CD4-positive, alpha-beta T cell (primary cell): ENCODE data around the gene CD109. TPM values are rescaled to one million over a fixed set of nuclear protein-coding genes. Genes with fewer than 3 reads are reported as not detected.

Source experiments
- ATAC-seq: fragments of 200-7000 bp; cut with Tn5 transposase; one replicate; pipeline ENCODE4 v1.10.0; 2022; ENCODE audit warnings: mild to moderate bottlenecking; ENCODE audit not compliant: poor library complexity
- CTCF ChIA-PET: fragments of 350-600 bp; sonication (Branson Sonifier 250); formaldehyde crosslinking; loops from one replicate; lab custom pipeline; 2021; ENCODE audit warnings: antibody characterized with exemption, inconsistent platforms; lab: Charles Lee
- POLR2A ChIA-PET: fragments of 350-600 bp; sonication (Branson Sonifier 250); formaldehyde crosslinking; loops from one replicate; lab custom pipeline; 2021; ENCODE audit warnings: antibody characterized with exemption, inconsistent platforms; lab: Charles Lee
- DNase-seq, 14 experiments: peaks; one replicate each; pipeline ENCODE4 v3.0.0-alpha.2; 2013 to 2020; ENCODE audit warnings: mixed read lengths in 2 of 14
- H3K27ac ChIP-seq, 2 donors: one replicate each; pipeline versions ENCODE4 v1.5.1 to v1.7.0; 2013; ENCODE audit warnings: low read length in 2 of 2, low read depth in 1 of 2, mild to moderate bottlenecking in 1 of 2
- H3K27me3 ChIP-seq, 2 experiments: 1 replicate in 1 of 2; 2 replicates in 1 of 2; pipeline versions ENCODE4 v1.6.1 to v1.7.0; 2013; ENCODE audit warnings: low read length in 2 of 2, control low read depth in 1 of 2, mild to moderate bottlenecking in 1 of 2, moderate library complexity in 1 of 2; ENCODE audit not compliant: insufficient read depth in 2 of 2, control insufficient read depth in 1 of 2
- H3K36me3 ChIP-seq: one replicate; pipeline ENCODE4 v1.6.1; 2013; ENCODE audit warnings: low read length, control low read depth; ENCODE audit not compliant: insufficient read depth
- H3K4me1 ChIP-seq: one replicate; pipeline ENCODE4 v1.6.1; 2013; ENCODE audit warnings: low read length, control low read depth; ENCODE audit not compliant: insufficient read depth
- H3K4me3 ChIP-seq: one replicate; pipeline ENCODE4 v1.5.1; 2013; ENCODE audit warnings: mild to moderate bottlenecking, low read length, moderate library complexity
- H3K9me3 ChIP-seq, 2 experiments: 1 replicate in 1 of 2; 2 replicates in 1 of 2; pipeline versions ENCODE4 v1.6.1 to v1.7.0; 2013; ENCODE audit warnings: low read length in 2 of 2, mild to moderate bottlenecking in 2 of 2, control low read depth in 1 of 2, moderate library complexity in 1 of 2; ENCODE audit not compliant: control insufficient read depth in 1 of 2, insufficient read depth in 1 of 2
- H3K27ac Mint-ChIP-seq: one replicate; pipeline ENCODE4 v1.8.0; 2020; ENCODE audit warnings: mixed read lengths
- H3K27me3 Mint-ChIP-seq: one replicate; pipeline ENCODE4 v1.8.0; 2021; ENCODE audit warnings: mixed read lengths
- H3K36me3 Mint-ChIP-seq: one replicate; pipeline ENCODE4 v1.8.0; 2021; ENCODE audit warnings: low read depth, mixed read lengths
- H3K4me1 Mint-ChIP-seq: one replicate; pipeline ENCODE4 v1.8.0; 2021; ENCODE audit warnings: low read depth, mixed read lengths
- H3K4me3 Mint-ChIP-seq: one replicate; pipeline ENCODE4 v1.8.0; 2020; ENCODE audit warnings: mild to moderate bottlenecking, mixed read lengths
- H3K9me3 Mint-ChIP-seq: one replicate; pipeline ENCODE4 v1.8.0; 2020; ENCODE audit warnings: mixed read lengths
- intact Hi-C, 2 experiments: fragments of 100-400 bp; cut with DNase I in 1 of 2; cut with micrococcal nuclease in 1 of 2; formaldehyde crosslinking; loops; one replicate each; pipeline versions ENCODE4 v1.15.1 to v1.9.0; 2023 to 2025; cut with DNase I, micrococcal nuclease
- total RNA-seq, 174 experiments: library from RNA in 2 of 174; stranded (reverse) in 2 of 174; gene quantifications; one replicate each; pipeline ENCODE4 v1.2.3 and lab custom pipeline; 2021 to 2026
- TF ChIP-seq, protein P1 (sequence below): fragments of 200-600 bp; IDR thresholded peaks from one replicate; pipeline ENCODE4 v1.8.0; 2022; ENCODE audit warnings: antibody characterized with exemption, mild to moderate bottlenecking

Gene CD109
- total RNA-seq, 2 experiments from 2014 or later = 0.75 to 0.80 TPM

GRCh38 chr6:73796881-73797280 lies 100.9 kb downstream of the CD109 start:
- Mint-ChIP-seq H3K36me3 (no peaks in the 10 kb centered on the region), H3K4me1 (no peaks in the 10 kb centered on the region), H3K27me3 (no peaks in the 10 kb centered on the region), H3K9me3 (no peaks in the 10 kb centered on the region), H3K4me3 (no peak overlapping the region), H3K27ac (no peak overlapping the region)
- H3K9me3 ChIP-seq = no peaks in the 10 kb centered on the region
- DNase-seq = no peak
- no peaks in the 10 kb centered on the region for H3K36me3 ChIP-seq
- intact Hi-C loops = no loop called here
- POLR2A ChIA-PET = no interaction called here
- no peaks in the 10 kb centered on the region for H3K27me3 ChIP-seq
- no peak for ATAC-seq
- no peaks in the 10 kb centered on the region for H3K4me1 ChIP-seq
- no peak overlapping the region for H3K27ac ChIP-seq
- H3K4me3 ChIP-seq = no peak overlapping the region
- CTCF ChIA-PET = no interaction called here
- TF ChIP-seq, protein P1, sequence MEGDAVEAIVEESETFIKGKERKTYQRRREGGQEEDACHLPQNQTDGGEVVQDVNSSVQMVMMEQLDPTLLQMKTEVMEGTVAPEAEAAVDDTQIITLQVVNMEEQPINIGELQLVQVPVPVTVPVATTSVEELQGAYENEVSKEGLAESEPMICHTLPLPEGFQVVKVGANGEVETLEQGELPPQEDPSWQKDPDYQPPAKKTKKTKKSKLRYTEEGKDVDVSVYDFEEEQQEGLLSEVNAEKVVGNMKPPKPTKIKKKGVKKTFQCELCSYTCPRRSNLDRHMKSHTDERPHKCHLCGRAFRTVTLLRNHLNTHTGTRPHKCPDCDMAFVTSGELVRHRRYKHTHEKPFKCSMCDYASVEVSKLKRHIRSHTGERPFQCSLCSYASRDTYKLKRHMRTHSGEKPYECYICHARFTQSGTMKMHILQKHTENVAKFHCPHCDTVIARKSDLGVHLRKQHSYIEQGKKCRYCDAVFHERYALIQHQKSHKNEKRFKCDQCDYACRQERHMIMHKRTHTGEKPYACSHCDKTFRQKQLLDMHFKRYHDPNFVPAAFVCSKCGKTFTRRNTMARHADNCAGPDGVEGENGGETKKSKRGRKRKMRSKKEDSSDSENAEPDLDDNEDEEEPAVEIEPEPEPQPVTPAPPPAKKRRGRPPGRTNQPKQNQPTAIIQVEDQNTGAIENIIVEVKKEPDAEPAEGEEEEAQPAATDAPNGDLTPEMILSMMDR = no peak

- ChIA-PET POLR2A (no interaction called here), CTCF (no interaction called here)
- intact Hi-C loops = no loop called here
- no peak overlapping the region for H3K4me3 Mint-ChIP-seq
- H3K27me3 Mint-ChIP-seq = no peaks in the 10 kb centered on the region
- ATAC-seq = no peak
- H3K27me3 ChIP-seq = no peaks in the 10 kb centered on the region
- no peaks in the 10 kb centered on the region for H3K36me3 ChIP-seq
- no peak overlapping the region for H3K27ac ChIP-seq
- H3K4me3 ChIP-seq = no peak overlapping the region
- H3K36me3 Mint-ChIP-seq = no peaks in the 10 kb centered on the region
- no peak for DNase-seq
- TF ChIP-seq, protein P1 = no peak
- H3K27ac Mint-ChIP-seq = no peak overlapping the region
- no peaks in the 10 kb centered on the region for H3K4me1 Mint-ChIP-seq
- no peaks in the 10 kb centered on the region for H3K4me1 ChIP-seq
- H3K9me3 ChIP-seq = no peaks in the 10 kb centered on the region
- H3K9me3 Mint-ChIP-seq = no peaks in the 10 kb centered on the region
These were observed 101.9 kb downstream of the CD109 start for GRCh38 chr6:73797861-73798260.

- no peaks in the 10 kb centered on the region for H3K4me1 ChIP-seq
- Mint-ChIP-seq H3K36me3 (no peaks in the 10 kb centered on the region), H3K27ac (no peak overlapping the region), H3K4me1 (no peaks in the 10 kb centered on the region), H3K4me3 (no peak overlapping the region), H3K9me3 (no peaks in the 10 kb centered on the region), H3K27me3 (no peaks in the 10 kb centered on the region)
- H3K9me3 ChIP-seq = no peaks in the 10 kb centered on the region
- TF ChIP-seq, protein P1 = no peak
- ChIA-PET POLR2A (no interaction called here), CTCF (no interaction called here)
- ATAC-seq (no peak), DNase-seq (no peak)
- H3K27me3 ChIP-seq = no peaks in the 10 kb centered on the region
- no peak overlapping the region for H3K27ac ChIP-seq
- no peaks in the 10 kb centered on the region for H3K36me3 ChIP-seq
- intact Hi-C loops = no loop called here
- H3K4me3 ChIP-seq = no peak overlapping the region
These were observed 102.6 kb downstream of the CD109 start for GRCh38 chr6:73798592-73798991.
